BE2C (cell line): Measurements from ENCODE around the gene HCFC1.
"Not testable (repeated sequence)": the region's sequence is repeated elsewhere in the genome, so short reads cannot be mapped to it uniquely, and the experiment has no call there.

Source experiments
- DNase-seq: peaks from one replicate; pipeline ENCODE4 v3.0.0-alpha.2; 2020
- H3K27me3 ChIP-seq: fragments of 250-450 bp; sonication (Bioruptor Pico); 2 replicates; pipeline ENCODE4 v1.5.1; 2020; ENCODE audit warnings: mild to moderate bottlenecking
- H3K36me3 ChIP-seq: fragments of 250-450 bp; sonication (Bioruptor Pico); 2 replicates; pipeline ENCODE4 v1.5.1; 2020; ENCODE audit warnings: mild to moderate bottlenecking
- H3K4me1 ChIP-seq: fragments of 250-450 bp; sonication (Bioruptor Pico); 2 replicates; pipeline ENCODE4 v1.5.1; 2020
- H3K4me3 ChIP-seq: 2 replicates; pipeline ENCODE4 v1.5.1; 2011; ENCODE audit warnings: low read depth, low read length
- H3K9me3 ChIP-seq: fragments of 250-450 bp; sonication (Bioruptor Pico); 2 replicates; pipeline ENCODE4 v1.5.1; 2020
- TF ChIP-seq, protein P1 (sequence below): IDR thresholded peaks from 2 replicates; pipeline ENCODE4 v1.5.1; 2012; ENCODE audit warnings: mild to moderate bottlenecking, low read depth, low read length

The HCFC1 gene

DNA sequence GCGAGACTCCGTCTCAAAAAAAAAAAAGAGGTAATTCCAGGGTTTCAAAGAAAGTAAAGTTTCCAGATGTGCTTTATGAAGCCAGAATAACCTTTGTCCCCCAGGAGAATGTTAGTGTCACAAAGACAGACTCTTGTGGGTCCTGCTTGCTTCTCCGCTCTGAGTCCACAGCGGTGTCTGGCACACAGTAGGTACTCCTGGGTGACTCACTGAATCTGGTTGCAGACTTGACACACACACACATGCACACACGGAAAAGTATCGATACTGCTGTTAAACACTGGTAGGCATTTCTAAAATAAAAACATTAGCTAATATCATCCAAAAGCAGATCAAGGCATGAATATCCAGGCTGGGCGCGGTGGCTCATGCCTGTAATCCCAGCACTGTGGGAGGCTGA lies 23.9 kb upstream of the HCFC1 start:
- TF ChIP-seq, protein P1, sequence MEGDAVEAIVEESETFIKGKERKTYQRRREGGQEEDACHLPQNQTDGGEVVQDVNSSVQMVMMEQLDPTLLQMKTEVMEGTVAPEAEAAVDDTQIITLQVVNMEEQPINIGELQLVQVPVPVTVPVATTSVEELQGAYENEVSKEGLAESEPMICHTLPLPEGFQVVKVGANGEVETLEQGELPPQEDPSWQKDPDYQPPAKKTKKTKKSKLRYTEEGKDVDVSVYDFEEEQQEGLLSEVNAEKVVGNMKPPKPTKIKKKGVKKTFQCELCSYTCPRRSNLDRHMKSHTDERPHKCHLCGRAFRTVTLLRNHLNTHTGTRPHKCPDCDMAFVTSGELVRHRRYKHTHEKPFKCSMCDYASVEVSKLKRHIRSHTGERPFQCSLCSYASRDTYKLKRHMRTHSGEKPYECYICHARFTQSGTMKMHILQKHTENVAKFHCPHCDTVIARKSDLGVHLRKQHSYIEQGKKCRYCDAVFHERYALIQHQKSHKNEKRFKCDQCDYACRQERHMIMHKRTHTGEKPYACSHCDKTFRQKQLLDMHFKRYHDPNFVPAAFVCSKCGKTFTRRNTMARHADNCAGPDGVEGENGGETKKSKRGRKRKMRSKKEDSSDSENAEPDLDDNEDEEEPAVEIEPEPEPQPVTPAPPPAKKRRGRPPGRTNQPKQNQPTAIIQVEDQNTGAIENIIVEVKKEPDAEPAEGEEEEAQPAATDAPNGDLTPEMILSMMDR: no peak
- Histone ChIP-seq H3K9me3 (no peaks in the 10 kb centered on the region), H3K27me3 (no peaks in the 10 kb centered on the region), H3K4me3 (no peak overlapping the region), H3K36me3 (no peaks in the 10 kb centered on the region), H3K4me1 (no peaks in the 10 kb centered on the region)
- DNase-seq: no peak

DNA sequence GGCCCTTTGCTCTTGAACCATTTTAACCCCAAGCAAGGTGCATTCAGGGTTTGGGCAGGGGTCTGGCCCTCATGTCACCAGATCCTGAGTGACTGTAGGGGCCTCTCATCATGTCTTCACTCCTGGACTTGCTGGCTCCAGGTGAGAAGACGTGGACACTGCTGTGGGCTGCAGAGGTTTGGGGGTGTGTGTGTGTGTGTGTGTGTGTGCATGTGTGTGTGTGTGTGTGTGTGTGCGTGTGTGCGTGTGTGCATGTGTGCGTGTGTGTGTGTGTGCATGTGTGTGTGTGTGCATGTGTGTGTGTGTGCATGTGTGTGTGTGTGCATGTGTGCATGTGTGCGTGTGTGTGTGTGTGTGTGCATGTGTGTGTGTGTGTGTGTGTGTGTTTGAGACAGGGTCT lies 22.8 kb upstream of the HCFC1 start:
- not testable (repeated sequence) for DNase-seq, H3K4me1 ChIP-seq, H3K36me3 ChIP-seq, H3K4me3 ChIP-seq, H3K27me3 ChIP-seq, H3K9me3 ChIP-seq

DNA sequence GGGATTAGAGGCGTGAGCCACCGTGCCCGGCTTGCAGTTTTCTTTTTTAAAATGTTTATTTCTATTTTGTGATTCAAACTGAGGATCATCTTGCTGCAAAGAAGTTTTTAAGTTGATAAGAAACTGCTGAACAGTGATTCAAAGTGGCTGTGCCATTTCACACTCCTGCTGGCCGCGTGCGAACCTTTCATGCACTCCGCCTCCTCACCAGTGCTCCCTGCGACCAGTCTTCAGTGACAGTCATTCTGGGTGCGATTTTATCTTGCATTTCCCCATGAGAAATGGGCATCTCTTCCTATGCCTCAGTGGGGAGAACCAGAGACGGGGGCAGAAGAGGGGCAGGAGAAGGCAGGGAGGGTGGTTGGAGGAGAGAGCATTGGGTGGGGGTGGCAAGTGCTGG lies 22.4 kb upstream of the HCFC1 start:
- TF ChIP-seq, protein P1: no peak
- no peaks in the 10 kb centered on the region for H3K4me1 ChIP-seq
- no peak for DNase-seq
- no peaks in the 10 kb centered on the region for H3K9me3 ChIP-seq
- no peaks in the 10 kb centered on the region for H3K36me3 ChIP-seq
- no peak overlapping the region for H3K4me3 ChIP-seq
- H3K27me3 ChIP-seq: no peaks in the 10 kb centered on the region

DNA sequence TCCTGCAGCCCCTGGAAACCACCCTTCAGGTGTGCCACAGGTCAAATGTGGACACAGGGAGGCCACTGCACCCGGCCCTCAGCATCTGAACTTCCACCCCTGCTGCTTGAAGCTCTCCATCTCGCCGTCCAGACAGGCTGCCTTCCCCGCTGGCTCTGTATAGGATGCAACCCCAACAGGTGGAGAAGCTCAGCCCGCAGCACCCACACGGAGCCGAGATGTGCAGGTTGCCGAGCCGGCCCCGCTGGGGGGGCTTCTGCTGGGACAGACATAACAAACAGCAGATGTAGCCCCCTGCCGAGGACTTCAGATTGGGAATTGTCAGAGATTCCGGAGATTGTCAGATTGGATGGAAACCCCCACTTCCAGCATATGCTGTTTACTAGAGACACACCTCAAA lies 21.5 kb upstream of the HCFC1 start:
- Histone ChIP-seq H3K4me3 (no peak overlapping the region), H3K4me1 (no peaks in the 10 kb centered on the region)
- TF ChIP-seq, protein P1: no peak

DNA sequence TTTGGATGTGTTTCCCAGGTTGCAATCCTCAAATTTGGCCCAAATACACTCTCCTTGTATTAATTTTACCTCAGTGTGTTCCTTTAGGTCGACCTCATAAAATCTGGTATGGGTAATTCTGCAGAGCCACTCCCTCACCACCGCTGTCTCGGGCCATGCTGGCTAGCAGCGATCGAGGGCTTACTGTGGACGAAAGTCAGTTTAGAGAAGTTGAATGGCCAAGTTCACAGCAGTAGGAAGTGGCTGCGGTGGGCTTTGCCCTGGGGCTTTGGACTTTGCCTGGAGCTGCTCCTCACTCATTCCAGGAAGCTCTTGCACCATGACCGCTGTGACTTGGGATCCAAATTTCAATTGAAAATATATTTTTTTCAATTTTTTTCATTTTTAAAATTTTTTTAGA lies 20.6 kb upstream of the HCFC1 start:
- Histone ChIP-seq H3K27me3 (no peaks in the 10 kb centered on the region), H3K4me3 (no peak overlapping the region), H3K36me3 (no peaks in the 10 kb centered on the region), H3K9me3 (no peaks in the 10 kb centered on the region), H3K4me1 (no peaks in the 10 kb centered on the region)
- TF ChIP-seq, protein P1: no peak
- no peak for DNase-seq

More for the DNA sequence above, 21.5 kb upstream of the HCFC1 start:
- no peak for DNase-seq
- H3K27me3 ChIP-seq: no peaks in the 10 kb centered on the region
- H3K36me3 ChIP-seq: no peaks in the 10 kb centered on the region
- H3K9me3 ChIP-seq: no peaks in the 10 kb centered on the region

DNA sequence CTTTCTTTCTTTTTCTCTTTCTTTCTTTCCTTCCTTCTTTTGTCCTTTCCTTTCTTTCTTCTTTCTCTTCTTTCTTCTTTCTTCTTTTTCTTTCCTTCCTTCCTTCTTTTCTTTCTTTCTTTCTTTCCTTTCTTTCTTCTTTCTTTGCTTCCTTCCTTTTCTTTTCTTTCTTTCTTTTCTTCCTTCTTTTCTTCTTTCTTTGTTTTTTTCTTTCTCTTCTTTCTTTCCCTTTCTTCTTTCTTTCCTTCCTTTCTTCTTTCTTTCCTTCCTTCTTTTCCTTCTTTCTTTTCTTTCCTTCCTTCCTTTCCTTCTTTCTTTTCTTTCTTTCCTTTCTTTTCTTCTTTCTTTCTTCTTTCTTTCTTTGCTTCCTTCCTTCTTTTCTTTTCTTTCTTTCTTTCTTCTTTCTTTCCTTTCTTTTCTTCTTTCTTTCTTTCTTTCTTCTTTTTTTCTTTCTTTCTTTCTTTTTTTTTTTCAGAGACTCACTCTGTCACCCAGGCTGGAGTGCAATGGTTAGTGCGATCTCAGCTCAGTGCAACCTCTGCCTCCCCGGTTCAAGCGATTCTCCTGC lies 19.5 kb upstream of the HCFC1 start:
- Histone ChIP-seq H3K4me1 (no peaks in the 10 kb centered on the region), H3K36me3 (no peaks in the 10 kb centered on the region), H3K9me3 (no peaks in the 10 kb centered on the region), H3K27me3 (no peaks in the 10 kb centered on the region), H3K4me3 (no peak overlapping the region)
- no peak for DNase-seq
- TF ChIP-seq, protein P1: no peak
